NCI-H2171 treated with DMSO at 0.1 percent for 48 hours (cell line): ENCODE results near the gene NR4A1.
A peak's percentile ranks its signal among the peaks of the same experiment; 100 is the strongest.

ENCODE experiments used
- DNase-seq: peaks from one replicate; lab custom pipeline; 2025; lab: John Stamatoyannopoulos, UW

The NR4A1 gene

DNA sequence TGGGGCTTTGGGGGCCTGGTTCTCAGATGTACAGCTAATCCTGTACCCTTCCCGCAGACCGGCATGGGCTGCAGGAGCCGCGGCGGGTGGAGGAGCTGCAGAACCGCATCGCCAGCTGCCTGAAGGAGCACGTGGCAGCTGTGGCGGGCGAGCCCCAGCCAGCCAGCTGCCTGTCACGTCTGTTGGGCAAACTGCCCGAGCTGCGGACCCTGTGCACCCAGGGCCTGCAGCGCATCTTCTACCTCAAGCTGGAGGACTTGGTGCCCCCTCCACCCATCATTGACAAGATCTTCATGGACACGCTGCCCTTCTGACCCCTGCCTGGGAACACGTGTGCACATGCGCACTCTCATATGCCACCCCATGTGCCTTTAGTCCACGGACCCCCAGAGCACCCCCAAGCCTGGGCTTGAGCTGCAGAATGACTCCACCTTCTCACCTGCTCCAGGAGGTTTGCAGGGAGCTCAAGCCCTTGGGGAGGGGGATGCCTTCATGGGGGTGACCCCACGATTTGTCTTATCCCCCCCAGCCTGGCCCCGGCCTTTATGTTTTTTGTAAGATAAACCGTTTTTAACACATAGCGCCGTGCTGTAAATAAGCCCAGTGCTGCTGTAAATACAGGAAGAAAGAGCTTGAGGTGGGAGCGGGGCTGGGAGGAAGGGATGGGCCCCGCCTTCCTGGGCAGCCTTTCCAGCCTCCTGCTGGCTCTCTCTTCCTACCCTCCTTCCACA is 7.6 kb downstream of the NR4A1 start:
- DNase-seq, result peak; percentile 83

- peak; percentile 66 for DNase-seq
These were observed 8.6 kb downstream of the NR4A1 start for GRCh38 chr12:52059582-52060497.

DNA sequence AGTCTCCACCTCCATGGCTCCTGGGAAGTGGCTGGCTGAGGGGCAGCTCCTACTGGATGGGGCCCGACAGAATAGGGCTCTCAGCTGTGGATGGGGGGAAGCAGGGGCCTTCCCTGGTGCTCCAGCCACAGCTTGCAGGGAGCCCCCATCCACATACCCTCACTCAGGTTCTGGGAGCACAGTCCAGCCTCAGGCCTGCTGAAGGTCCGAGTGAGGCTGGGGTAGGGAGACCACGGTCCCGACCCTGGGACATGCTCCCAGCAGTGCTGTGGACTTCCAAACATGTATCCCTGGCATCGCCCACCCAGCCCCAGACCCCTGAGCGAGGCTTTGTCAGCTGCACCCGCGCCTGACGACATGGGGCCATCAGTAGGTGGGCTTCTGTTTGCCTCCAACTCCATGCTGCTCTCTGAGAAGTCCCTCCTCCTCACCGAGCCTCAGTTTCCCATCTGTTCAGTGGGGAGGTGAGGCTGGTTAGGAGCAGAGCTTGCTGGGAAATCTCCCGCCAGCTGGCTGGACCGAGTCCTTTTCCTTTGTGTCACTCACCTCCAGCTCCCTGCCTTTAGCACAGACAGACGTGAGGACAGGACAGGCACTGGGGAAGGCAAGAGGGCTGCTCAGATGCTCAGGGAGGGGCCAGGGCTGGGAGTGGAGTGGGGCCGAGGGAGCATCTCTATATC is 9.4 kb downstream of the NR4A1 start:
- DNase-seq, result no peak

- DNase-seq, result no peak
These were observed 10.4 kb downstream of the NR4A1 start for GRCh38 chr12:52061470-52062166.

DNA sequence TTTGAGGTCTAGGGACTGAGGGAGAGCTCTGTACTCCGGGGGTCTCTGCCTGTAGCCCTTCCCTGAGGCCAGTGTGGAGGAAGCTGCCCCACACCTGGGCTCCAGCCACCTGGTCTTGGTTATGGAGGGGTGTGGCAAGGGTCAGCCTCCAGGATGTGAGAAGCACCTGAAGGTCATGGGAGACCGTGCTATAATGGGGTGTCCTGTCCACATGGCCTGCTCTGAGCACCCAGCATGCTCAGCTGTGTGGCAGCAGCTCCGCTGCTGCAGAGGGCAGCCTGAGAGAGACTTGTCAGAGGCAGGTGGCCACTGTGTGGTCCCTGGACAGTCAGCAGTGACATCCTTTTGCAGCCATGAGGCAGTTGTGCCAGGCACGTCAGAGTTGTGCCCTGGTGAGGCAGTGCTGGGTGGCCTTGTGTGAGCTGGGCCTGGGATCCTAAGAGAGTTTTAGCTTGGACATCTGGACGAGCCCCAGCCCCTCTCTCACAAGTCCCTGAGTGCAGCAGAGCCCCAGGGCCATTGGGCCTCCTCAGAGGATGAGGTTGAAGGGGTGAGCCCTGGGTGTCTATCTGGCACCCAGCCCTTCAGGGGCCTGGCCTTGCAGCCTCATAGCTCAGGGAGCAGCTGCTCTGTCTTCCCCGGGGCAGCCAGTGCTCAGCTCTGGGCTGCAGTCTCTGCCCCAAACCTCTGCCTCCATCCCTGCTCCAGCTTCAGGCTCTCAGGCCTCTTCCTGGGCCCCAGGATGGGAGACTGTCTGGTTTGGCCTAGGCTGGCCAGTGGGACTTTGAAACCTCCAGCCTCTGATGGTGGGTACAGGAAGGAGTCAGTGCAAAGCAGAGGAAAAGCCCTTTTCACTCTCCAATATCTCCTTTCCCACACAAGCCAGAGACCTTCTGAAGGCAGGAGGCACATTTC is 11.2 kb downstream of the NR4A1 start:
- DNase-seq, result no peak

- DNase-seq, result peak; percentile 28
These were observed 12.1 kb downstream of the NR4A1 start for GRCh38 chr12:52063082-52063924.

DNA sequence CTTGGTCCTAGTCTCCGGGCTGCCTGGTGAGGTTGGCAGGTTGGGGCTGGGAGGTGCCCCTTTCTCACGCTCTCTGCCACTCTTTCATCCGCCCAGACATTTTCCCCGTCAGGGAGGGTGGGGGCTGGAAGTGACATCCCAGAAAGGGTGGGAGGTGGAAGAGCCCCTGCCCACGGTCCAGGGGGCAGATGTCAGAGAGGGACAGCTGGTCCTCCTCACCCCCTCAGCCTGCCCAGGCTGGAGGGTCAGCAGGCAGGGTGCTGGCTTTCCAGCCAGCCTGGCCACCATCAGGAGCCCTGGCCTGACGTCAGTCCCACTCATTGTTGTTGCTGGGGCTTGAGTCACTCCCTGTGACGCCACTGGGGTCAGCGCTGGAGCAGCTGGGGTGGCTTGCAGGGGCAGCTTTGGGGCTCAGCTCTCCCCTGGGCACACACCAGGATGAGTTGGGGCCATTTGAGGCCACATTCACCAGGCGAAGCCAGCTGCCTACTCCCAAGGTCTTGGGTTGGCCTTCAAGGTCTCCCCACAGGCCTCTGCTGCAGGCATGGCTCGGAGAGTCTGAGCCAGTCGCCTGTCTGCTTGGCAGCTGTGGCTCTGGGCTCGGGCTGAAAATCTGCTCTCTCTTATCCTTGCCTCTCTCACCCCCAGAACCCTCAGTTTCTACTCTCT is 12.9 kb downstream of the NR4A1 start:
- DNase-seq, result no peak

GRCh38 chr12:52066346-52067080 is 15.3 kb downstream of the NR4A1 start:
- DNase-seq, result no peak

- DNase-seq, result no peak
These were observed 15.8 kb downstream of the NR4A1 start for GRCh38 chr12:52067081-52067374.

DNA sequence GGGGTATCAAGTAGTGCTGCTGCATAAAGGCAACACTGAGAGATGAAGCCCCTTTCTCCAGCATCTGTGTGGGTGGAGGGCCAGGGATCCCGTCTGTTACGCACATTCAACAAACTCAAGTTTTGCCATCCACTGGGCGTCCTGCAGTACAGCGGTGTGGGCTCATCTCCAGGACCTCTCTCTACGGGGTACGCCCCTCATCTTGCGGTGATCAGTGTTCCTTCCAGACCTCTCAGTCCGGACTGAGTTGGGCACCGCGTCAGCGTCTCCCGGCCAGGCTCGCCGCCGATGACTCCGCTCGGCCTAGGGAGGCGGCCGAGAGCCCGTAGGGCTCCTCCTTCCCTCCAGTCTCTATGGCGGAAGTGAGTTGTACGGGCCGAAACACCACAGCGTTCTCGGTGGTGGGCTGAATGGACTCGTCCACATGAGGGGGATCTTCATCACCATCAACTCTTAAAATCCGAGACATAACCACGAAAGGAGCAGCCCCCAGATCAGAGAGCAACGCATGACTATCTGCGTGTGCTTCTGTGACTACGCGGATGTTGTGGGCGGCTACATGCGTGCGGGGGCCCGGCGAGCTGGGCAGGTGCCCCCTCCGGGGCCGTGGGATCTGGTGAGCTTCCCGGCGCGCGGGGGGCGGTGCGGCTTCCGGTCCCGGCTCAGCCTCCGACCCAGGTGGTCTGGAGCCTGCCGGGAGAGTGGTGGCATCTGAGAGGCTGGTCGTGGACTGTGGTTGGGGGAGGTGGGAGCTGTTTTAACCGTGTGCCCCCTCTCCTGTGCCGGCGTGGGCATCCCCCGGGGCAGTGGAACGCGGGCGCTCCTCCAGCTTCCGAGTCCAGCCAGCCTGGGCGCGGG is 18.3 kb downstream of the NR4A1 start, which contains the start of gene ATG101:
Gene ATG101 (plus strand): TSS at position 652 of the 858 bp plus-strand sequence. CDS start 3,673 bp downstream, outside the sequence.
- DNase-seq, result peak; percentile 94

DNA sequence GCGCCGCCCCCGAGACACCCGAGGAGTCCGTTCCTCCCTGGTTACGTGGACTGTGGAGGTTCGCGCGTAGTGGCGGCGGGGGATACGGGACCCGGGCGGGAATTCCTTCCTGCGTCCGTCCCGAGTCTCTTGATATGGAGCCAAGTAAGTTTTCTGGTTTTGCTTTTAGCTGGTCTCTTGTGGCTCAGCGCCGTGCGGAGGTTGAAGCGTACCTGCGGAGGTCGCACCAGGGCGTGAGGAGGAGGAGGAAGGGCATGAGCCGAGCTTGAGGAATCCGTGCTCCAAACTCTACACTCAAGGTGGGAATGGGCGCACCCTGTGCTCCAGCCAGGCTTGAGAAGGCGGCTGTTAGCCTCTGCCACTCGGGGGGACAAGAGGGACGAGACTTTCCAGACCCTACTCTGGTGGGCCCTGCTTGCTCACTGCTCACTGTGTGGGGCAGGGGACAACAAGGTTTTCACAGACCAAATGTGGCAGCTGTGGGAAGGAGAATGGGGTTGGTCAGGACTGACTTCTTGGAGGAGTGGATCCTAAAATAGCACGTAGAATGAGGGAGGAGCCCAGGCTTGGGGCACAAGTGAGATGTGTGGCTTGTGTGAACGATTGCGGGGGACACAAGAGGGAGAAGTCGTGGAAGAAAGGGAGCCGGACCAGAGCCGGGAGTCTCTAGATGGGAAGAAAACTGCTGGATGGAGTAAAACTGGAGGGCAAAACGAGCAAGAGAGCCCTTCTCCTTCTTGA is 19.1 kb downstream of the NR4A1 start:
- DNase-seq, result no peak

- peak; percentile 41 for DNase-seq
These were observed 22.5 kb downstream of the NR4A1 start for GRCh38 chr12:52073531-52074381.

DNA sequence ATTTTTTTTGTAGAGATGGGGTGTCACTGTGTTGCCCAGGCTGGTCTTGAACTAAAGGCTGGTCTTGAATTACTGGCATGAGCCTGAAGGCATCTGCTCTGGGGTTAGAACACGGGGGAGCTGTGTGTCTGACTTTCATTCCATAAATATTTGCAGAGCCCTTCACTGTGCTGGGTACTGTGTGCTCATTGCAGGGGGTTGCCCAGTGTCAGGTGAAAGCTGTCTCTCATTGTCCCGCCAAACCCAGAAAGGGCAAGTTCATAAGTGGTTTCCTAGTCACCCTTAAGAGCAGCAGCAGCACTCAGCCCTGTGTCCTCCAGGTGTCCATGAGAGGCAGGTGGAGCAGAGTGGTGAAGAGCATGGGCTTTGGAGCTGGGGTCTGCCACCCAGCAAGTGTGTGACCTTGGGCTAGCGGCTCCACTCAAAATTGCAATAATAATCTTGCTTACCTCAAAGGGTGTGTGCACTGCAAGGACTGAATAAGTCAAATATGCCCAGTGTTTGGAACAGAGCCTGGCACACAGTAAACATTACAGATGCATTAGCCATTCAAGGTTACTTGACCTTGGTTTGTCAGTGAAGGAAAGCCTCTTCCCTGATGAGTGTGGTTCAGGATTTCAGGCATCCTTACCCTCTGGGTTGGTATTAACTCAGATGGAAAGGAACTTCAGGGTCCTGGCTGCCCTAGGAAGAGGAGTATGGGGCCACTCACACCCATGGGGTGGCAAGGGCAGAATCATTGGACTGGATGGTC is 23.9 kb downstream of the NR4A1 start:
- no peak for DNase-seq

DNA sequence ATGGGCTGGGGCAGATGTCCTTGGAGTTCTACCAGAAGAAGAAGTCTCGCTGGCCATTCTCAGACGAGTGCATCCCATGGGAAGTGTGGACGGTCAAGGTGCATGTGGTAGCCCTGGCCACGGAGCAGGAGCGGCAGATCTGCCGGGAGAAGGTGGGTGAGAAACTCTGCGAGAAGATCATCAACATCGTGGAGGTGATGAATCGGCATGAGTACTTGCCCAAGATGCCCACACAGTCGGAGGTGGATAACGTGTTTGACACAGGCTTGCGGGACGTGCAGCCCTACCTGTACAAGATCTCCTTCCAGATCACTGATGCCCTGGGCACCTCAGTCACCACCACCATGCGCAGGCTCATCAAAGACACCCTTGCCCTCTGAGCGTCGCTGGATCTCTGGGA is 25.6 kb downstream of the NR4A1 start:
- DNase-seq, result no peak

GRCh38 chr12:52078276-52078675 is 27.0 kb downstream of the NR4A1 start:
- no peak for DNase-seq
